Large intestine (tissue), 3 donors: Measurements from ENCODE around the gene KRT17. TPM values are rescaled to one million over a fixed set of nuclear protein-coding genes. Genes with fewer than 3 reads are reported as not detected.
"Not testable (repeated sequence)": the region's sequence is repeated elsewhere in the genome, so short reads cannot be mapped to it uniquely, and the experiment has no call there.

Experiments
- DNase-seq, 2 donors: peaks; one replicate each; pipeline versions ENCODE4 v3.0.0 to v3.0.0-alpha.2; 2013
- H3K27ac ChIP-seq: one replicate; pipeline ENCODE4 v1.5.1; 2013; ENCODE audit warnings: low read length
- H3K27me3 ChIP-seq: 2 replicates; pipeline ENCODE4 v1.6.1; 2013; ENCODE audit warnings: low read length; ENCODE audit not compliant: control insufficient read depth, insufficient read depth
- H3K36me3 ChIP-seq: 2 replicates; pipeline ENCODE4 v1.6.1; 2013; ENCODE audit warnings: low read length; ENCODE audit not compliant: control insufficient read depth, insufficient read depth
- H3K4me1 ChIP-seq: one replicate; pipeline ENCODE4 v1.6.1; 2013; ENCODE audit warnings: low read length; ENCODE audit not compliant: control insufficient read depth, insufficient read depth
- H3K4me3 ChIP-seq: one replicate; pipeline ENCODE4 v1.5.1; 2013; ENCODE audit warnings: low read length
- H3K9me3 ChIP-seq: one replicate; pipeline ENCODE4 v1.6.1; 2013; ENCODE audit warnings: mild to moderate bottlenecking, low read depth, low read length, moderate library complexity; ENCODE audit not compliant: control insufficient read depth
- WGBS: methylation state at CpG from one replicate; pipeline ENCODE4 v1.1.5; 2013; ENCODE audit warnings: low lambda C conversion rate; ENCODE audit not compliant: insufficient coverage; 5-methylcytosine and 5-hydroxymethylcytosine counted together
- polyA plus RNA-seq: library from polyadenylated mRNA; unstranded; fragments of 120-200 nt; gene quantifications from one replicate; pipeline ENCODE4 v1.2.1, GENCODE V29; 2013

Gene KRT17
- polyA plus RNA-seq, 1 donor, result 1.1 TPM

- DNase-seq, result no peak
- H3K36me3 ChIP-seq, result no peaks in the 10 kb centered on the region
- H3K4me1 ChIP-seq, result no peaks in the 10 kb centered on the region
- no peak overlapping the region for H3K27ac ChIP-seq
- H3K27me3 ChIP-seq, result peaks cover 7% of the 10 kb centered on the region
- H3K9me3 ChIP-seq, result no peaks in the 10 kb centered on the region
- no peak overlapping the region for H3K4me3 ChIP-seq
- no CpG with 5 or more reads among the region's 8 CpGs for WGBS
Observed at GRCh38 chr17:41588126-41588810, 36.1 kb downstream of the KRT17 start.

- no peaks in the 10 kb centered on the region for H3K4me1 ChIP-seq
- H3K27ac ChIP-seq, result no peak within 1 kb of the TSS
- no CpG with 5 or more reads among the region's 15 CpGs for WGBS
- no peak for DNase-seq
- H3K4me3 ChIP-seq, result no peak within 1 kb of the TSS
- H3K36me3 ChIP-seq, result no peaks in the 10 kb centered on the region
- H3K9me3 ChIP-seq, result no peaks in the 10 kb centered on the region
- peaks cover 7% of the 10 kb centered on the region for H3K27me3 ChIP-seq
Observed at GRCh38 chr17:41586863-41587495, 37.4 kb downstream of the KRT17 start, which contains the start of gene KRT14. KRT14 (minus strand) TSS chr17:41586895; CDS start chr17:41586834, 61 bp downstream.

GRCh38 chr17:41585301-41586056, 38.9 kb downstream of the KRT17 start:
- no peaks in the 10 kb centered on the region for H3K9me3 ChIP-seq
- no peaks in the 10 kb centered on the region for H3K4me1 ChIP-seq
- no peak overlapping the region for H3K4me3 ChIP-seq
- H3K27ac ChIP-seq, result no peak overlapping the region
- WGBS, result no CpG with 5 or more reads among the region's 5 CpGs
- H3K27me3 ChIP-seq, result peaks cover 11% of the 10 kb centered on the region
- no peak for DNase-seq
- no peaks in the 10 kb centered on the region for H3K36me3 ChIP-seq

GRCh38 chr17:41584331-41584927, 39.9 kb downstream of the KRT17 start:
- H3K4me1 ChIP-seq, H3K9me3 ChIP-seq, H3K27me3 ChIP-seq, H3K36me3 ChIP-seq, H3K27ac ChIP-seq, H3K4me3 ChIP-seq, DNase-seq: not testable (repeated sequence)
- WGBS, result no CpG with 5 or more reads among the region's 8 CpGs

GRCh38 chr17:41583137-41584127, 40.9 kb downstream of the KRT17 start:
- Histone ChIP-seq H3K36me3 (no peaks in the 10 kb centered on the region), H3K27ac (no peak overlapping the region), H3K4me3 (no peak overlapping the region), H3K27me3 (peaks cover 8% of the 10 kb centered on the region), H3K9me3 (no peaks in the 10 kb centered on the region), H3K4me1 (no peaks in the 10 kb centered on the region)
- DNase-seq, result no peak
- WGBS, result no CpG with 5 or more reads among the region's 33 CpGs

- not testable (repeated sequence) for DNase-seq, H3K36me3 ChIP-seq, H3K4me3 ChIP-seq, H3K27me3 ChIP-seq, H3K27ac ChIP-seq, H3K4me1 ChIP-seq, H3K9me3 ChIP-seq
- WGBS, result no CpG with 5 or more reads among the region's 13 CpGs
Observed at GRCh38 chr17:41582061-41582968, 42.1 kb downstream of the KRT17 start.

- Histone ChIP-seq H3K4me1 (no peaks in the 10 kb centered on the region), H3K27me3 (peaks cover 9% of the 10 kb centered on the region), H3K27ac (no peak overlapping the region), H3K4me3 (no peak overlapping the region), H3K36me3 (no peaks in the 10 kb centered on the region), H3K9me3 (no peaks in the 10 kb centered on the region)
- WGBS, result no CpG with 5 or more reads among the region's 4 CpGs
- DNase-seq, result no peak
Observed at GRCh38 chr17:41581366-41582060, 42.9 kb downstream of the KRT17 start.

GRCh38 chr17:41580687-41581365, 43.5 kb downstream of the KRT17 start:
- no CpG with 5 or more reads among the region's 1 CpG for WGBS
- no peak for DNase-seq
- Histone ChIP-seq H3K4me3 (no peak overlapping the region), H3K27ac (no peak overlapping the region), H3K9me3 (no peaks in the 10 kb centered on the region), H3K27me3 (peaks cover 11% of the 10 kb centered on the region), H3K36me3 (no peaks in the 10 kb centered on the region), H3K4me1 (no peaks in the 10 kb centered on the region)
